ELR (cell line): Measurements from ENCODE around the gene ZNF732.
A peak's percentile ranks its signal among the peaks of the same experiment; 100 is the strongest.
"Not testable (repeated sequence)": the region's sequence is repeated elsewhere in the genome, so short reads cannot be mapped to it uniquely, and the experiment has no call there.

Experiments used
- DNase-seq: peaks from one replicate; pipeline ENCODE4 v3.0.0-alpha.2; 2015; ENCODE audit warnings: low read depth

The ZNF732 gene

DNA sequence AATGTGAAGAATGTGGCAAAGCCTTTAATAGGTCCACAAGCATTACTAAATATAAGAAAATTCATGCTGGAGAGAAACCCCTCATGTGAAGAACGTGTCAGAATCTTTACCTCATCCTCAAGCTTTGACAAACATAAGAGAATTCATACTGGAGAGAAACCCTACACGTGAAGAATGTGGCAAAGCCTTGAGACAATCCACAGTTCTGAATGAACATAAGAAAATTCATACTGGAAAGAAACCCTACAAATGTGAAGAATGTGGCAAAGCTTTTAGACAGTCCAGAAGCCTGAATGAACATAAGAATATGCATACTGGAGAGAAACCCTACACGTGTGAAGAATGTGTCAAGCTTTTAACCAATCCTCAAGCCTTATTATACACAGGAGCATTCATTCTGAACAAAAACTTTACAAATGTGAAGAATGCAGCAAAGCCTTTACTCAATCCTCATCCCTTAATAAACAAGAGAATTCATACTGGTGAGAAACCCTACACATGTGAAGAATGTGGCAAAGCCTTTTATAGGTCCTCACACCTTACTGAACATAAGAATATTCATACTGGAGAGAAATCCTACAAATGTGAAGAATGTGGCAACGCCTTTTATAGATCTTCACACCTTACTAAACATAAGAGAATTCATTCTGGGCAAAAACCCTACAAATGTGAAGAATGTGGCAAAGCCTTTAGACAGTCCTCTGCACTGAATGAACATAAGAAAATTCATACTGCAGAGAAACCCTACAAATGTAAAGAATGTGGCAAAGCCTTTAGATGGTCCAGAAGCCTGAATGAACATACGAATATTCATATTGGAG is 51.1 kb downstream of the ZNF732 start:
- DNase-seq = no peak

DNA sequence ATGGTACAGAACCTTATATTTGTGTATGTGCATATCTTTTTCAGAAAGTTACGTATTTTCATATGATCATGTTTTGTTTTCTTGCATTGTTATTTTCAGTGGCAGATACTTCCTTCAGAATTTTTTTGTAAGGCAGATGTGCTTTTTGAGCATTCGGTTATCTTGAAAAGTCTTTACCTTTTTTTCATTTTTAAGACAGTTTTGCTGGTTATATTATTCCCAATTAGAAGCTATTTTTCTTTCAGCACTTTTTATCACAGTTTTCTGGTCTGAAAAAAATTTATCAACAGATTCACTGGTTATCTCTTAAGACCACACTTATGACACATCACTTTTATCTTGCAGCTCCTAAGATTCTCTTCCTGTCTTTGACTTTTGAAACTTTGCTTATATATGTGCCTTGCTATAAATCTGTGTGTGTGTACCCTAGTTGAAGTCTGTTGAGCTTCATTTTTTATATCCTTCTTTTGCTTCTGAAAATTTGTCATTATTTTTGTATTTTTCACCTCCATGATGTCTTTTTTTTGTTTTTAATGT is 53.1 kb downstream of the ZNF732 start:
- no peak for DNase-seq

GRCh38 chr4:244471-244870 is 60.8 kb downstream of the ZNF732 start:
- DNase-seq = peak; percentile 31

DNA sequence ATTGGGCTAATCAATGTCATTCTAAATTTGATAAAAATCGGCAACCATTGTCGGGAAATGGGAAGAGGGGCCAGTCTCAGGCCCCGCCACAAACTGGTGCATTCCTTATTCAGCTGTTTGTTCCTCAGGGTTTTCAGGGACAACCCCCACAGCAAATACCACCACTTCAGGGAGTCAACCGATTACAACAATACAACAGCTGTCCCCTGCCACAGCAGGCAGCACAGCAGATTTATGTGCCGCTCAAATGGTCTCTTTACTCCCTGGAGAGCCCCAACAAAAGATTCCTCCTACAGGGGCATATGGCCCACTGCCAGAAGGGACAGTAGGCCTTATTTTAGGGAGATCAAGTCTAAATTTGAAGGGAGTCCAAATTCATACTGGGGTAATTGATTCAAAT is 61.8 kb downstream of the ZNF732 start:
- no peak for DNase-seq

GRCh38 chr4:242121-242848 is 63.0 kb downstream of the ZNF732 start:
- DNase-seq = peak; percentile 43

- not testable (repeated sequence) for DNase-seq
These were observed 63.9 kb downstream of the ZNF732 start for GRCh38 chr4:241411-241810.

- DNase-seq = no peak
These were observed 69.2 kb downstream of the ZNF732 start for GRCh38 chr4:236028-236427.

DNA sequence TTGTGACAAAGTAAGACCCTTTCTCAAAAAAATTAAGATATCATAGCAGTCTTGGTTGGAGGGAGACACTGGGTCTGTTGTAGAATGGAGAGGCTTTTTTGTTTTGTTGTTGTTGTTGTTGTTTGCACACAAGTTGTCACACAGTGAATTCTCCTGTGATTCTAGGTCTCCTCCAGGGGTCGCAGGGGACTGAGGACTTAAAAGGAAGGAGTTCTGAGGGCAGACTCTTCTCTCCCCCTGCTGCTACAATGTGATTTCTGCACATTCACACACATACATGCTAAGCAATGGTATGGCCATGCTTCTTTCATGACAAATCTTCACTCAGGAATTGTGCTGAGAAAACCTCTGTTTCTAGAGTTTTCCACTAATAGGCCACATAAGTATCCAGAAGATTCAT is 71.1 kb downstream of the ZNF732 start:
- no peak for DNase-seq

DNA sequence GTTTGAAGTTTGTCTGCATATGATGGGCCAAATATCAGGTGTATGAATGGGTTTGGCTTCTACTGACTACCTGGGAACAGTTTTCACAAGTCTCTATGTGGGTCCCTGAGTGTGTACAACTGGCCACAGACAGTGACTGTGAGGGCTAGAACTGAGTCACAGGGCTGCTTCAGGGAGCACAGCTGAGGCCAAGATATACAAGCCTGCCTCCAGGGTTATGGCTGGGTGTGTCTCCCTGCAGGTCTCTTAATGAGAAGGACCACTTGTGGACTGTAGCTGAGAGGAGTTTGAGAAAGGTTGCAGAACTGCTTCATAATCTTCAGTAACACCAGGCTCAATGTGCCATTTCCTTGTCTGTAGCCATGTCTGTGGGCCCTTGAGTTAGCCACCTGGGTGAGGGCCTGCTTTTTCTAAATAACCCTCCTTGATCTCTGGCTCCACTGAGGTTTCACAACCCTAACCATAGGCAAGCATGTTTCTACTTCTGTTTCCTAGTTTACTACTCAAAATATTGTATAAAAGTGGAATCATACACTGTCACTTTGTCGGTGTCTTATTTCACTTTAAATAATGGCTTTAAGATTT is 81.3 kb downstream of the ZNF732 start:
- DNase-seq = no peak
